Measurements from ENCODE around the gene GRHL1.

- TF ChIP-seq GATA3 (IDR thresholded peaks at IDR 0.05; ENCODE audit: low read depth, low read length) (no peak), GATA2 (IDR thresholded peaks at IDR 0.05; ENCODE audit: low read depth, low read length) (no peak)
Observed at GRCh38 chr2:9946818-9947217, 4.7 kb upstream of the GRHL1 start.
